ENCODE measurements around the gene RTL10.

DNA sequence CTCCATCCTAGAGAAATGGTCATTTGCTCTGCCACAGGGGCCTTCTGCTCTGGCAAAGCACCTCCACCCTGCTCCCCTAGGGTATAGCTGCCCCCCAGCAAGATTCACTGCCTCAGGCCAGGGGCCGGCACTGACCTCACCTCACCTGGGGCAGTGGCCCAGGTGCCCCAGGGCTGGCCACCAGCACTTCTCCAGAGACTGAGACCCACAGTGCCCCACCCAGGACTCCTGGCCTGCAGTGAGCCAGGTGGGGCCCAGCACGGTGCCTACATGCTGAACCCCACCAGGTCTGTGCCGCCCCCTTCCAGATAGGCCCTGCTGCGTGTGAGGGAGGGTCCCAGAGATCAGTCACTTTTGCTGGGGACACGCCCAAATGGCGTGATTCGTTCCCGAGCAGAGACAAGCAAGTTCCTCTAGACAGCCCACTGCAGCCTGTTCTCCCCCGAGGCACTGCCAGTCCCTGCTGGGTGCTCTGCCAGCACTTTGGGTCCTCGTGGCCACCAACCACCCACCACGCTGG, 10.8 kb downstream of the RTL10 start:
- no peak for TF ChIP-seq SIN3A (IDR thresholded peaks at IDR 0.05; ENCODE audit: borderline replicate concordance, insufficient read depth, low read length)
- no peak for TF ChIP-seq TAF1 (IDR thresholded peaks at IDR 0.05; ENCODE audit: borderline replicate concordance, insufficient read depth, low read length)
- TF ChIP-seq POLR2AphosphoS5 (IDR thresholded peaks at IDR 0.05; ENCODE audit: low read depth, low read length) = no peak
